Stomach (tissue), 4 donors: Measurements from ENCODE around the gene SIX5.
A peak's percentile ranks its signal among the peaks of the same experiment; 100 is the strongest.

ENCODE experiments used
- CTCF ChIP-seq, 7 experiments: fragments of 450-650 bp in 4 of 7; fragments of 200-600 bp in 3 of 7; sonication (generic) in 3 of 7; IDR thresholded peaks; one replicate each; pipeline ENCODE4 v1.5.1; 2016 to 2019; ENCODE audit warnings: antibody characterized with exemption in 7 of 7, control low read depth in 2 of 7, mild to moderate bottlenecking in 1 of 7
- EP300 ChIP-seq: sonication (generic); formaldehyde crosslinking; IDR thresholded peaks from one replicate; pipeline ENCODE4 v1.6.1; 2017; ENCODE audit warnings: antibody characterized with exemption
- POLR2A ChIP-seq, 4 donors: fragments of 450-650 bp; IDR thresholded peaks; one replicate each; pipeline ENCODE4 v1.6.1; 2016; ENCODE audit warnings: antibody characterized with exemption in 4 of 4, control low read depth in 2 of 4, mild to moderate bottlenecking in 1 of 4, moderate library complexity in 1 of 4
- POLR2AphosphoS5 ChIP-seq, 3 donors: sonication (generic); formaldehyde crosslinking; IDR thresholded peaks; one replicate each; pipeline ENCODE4 v1.6.1; 2016; ENCODE audit warnings: antibody characterized with exemption in 3 of 3

GRCh38 chr19:45768984-45769782, at the start of gene SIX5:
- TF ChIP-seq CTCF (IDR thresholded peaks at IDR 0.05) (no peak), POLR2A (IDR thresholded peaks at IDR 0.05) (peak in 1 of 4 donors; percentile 56), POLR2AphosphoS5 (IDR thresholded peaks at IDR 0.05) (peak; percentile 82 to 97 (median 95)), EP300 (peak; percentile 9)
